IMR-90 (cell line): ENCODE measurements around the gene UBE2L3. TPM values are rescaled to one million over a fixed set of nuclear protein-coding genes. Genes with fewer than 3 reads are reported as not detected.

Experiments
- ATAC-seq: fragments of 200-7000 bp; cut with Tn5 transposase; 2 replicates; pipeline ENCODE4 v1.9.1; 2020; ENCODE audit warnings: low read depth, mild to moderate bottlenecking, moderate library complexity
- BruUV-seq: library from RNA; stranded (reverse); fragments of 400-500 nt; replicated peaks from 2 replicates; lab custom pipeline; 2021; lab: Mats Ljungman, UMichigan
- CTCF ChIA-PET: fragments of 300-600 bp; formaldehyde crosslinking; extraction: SDS; loops from one replicate; lab custom pipeline; 2021; ENCODE audit warnings: antibody characterized with exemption; lab: Yijun Ruan, JAX
- POLR2A ChIA-PET: fragments of 300-600 bp; sonication (Branson Sonifier 250); formaldehyde crosslinking; loops from one replicate; lab custom pipeline; 2022; ENCODE audit warnings: antibody characterized with exemption; ENCODE audit not compliant: unreplicated experiment; lab: Charles Lee
- DNase-seq: peaks from one replicate; pipeline ENCODE4 v3.0.0; 2013
- H2AFZ ChIP-seq: replicated peaks from 2 replicates; pipeline ENCODE3; 2013; ENCODE audit warnings: low read length, mild to moderate bottlenecking; ENCODE audit not compliant: poor library complexity
- H2AK5ac ChIP-seq: 2 replicates; pipeline ENCODE4 v1.6.1; 2013; ENCODE audit warnings: low read depth, low read length, inconsistent platforms
- H2AK9ac ChIP-seq: replicated peaks from 2 replicates; pipeline ENCODE3; 2013; ENCODE audit warnings: mild to moderate bottlenecking, low read depth, low read length, moderate library complexity; ENCODE audit not compliant: poor library complexity
- H2BK120ac ChIP-seq: 2 replicates; pipeline ENCODE4 v1.6.1; 2013; ENCODE audit warnings: low read depth, low read length, inconsistent platforms
- H2BK15ac ChIP-seq: 3 replicates; pipeline ENCODE4 v1.6.1; 2013; ENCODE audit warnings: low read depth, low read length, inconsistent platforms
- H2BK20ac ChIP-seq: 2 replicates; pipeline ENCODE4 v1.6.1; 2013; ENCODE audit warnings: low read depth, mild to moderate bottlenecking, inconsistent platforms, low read length, moderate library complexity
- H2BK5ac ChIP-seq: 2 replicates; pipeline ENCODE4 v1.6.1; 2013; ENCODE audit warnings: mild to moderate bottlenecking, low read depth, low read length, inconsistent platforms; ENCODE audit not compliant: poor library complexity, severe bottlenecking
- H3K14ac ChIP-seq: replicated peaks from 2 replicates; pipeline ENCODE4 v1.6.1; 2013; ENCODE audit warnings: low read depth, low read length, inconsistent platforms
- H3K18ac ChIP-seq: 2 replicates; pipeline ENCODE4 v1.6.1; 2013; ENCODE audit warnings: low read depth, low read length, control low read depth
- H3K23ac ChIP-seq: 2 replicates; pipeline ENCODE4 v1.6.1; 2013; ENCODE audit warnings: low read depth, low read length, inconsistent platforms
- H3K27ac ChIP-seq: 2 replicates; pipeline ENCODE4 v1.5.1; 2013; ENCODE audit warnings: mild to moderate bottlenecking, control low read depth, low read length; ENCODE audit not compliant: insufficient read depth
- H3K27me3 ChIP-seq: 2 replicates; pipeline ENCODE4 v1.6.1; 2013; ENCODE audit warnings: low read length; ENCODE audit not compliant: control insufficient read depth, insufficient read depth
- H3K36me3 ChIP-seq: 2 replicates; pipeline ENCODE4 v1.6.1; 2013; ENCODE audit warnings: low read length, mixed read lengths; ENCODE audit not compliant: control insufficient read depth, insufficient read depth
- H3K4ac ChIP-seq: 2 replicates; pipeline ENCODE4 v1.6.1; 2013; ENCODE audit warnings: low read depth, low read length, inconsistent platforms
- H3K4me1 ChIP-seq: 2 replicates; pipeline ENCODE4 v1.6.1; 2013; ENCODE audit warnings: low read length, mixed read lengths; ENCODE audit not compliant: control insufficient read depth, insufficient read depth
- H3K4me2 ChIP-seq: 2 replicates; pipeline ENCODE4 v1.6.1; 2013; ENCODE audit warnings: low read depth, mild to moderate bottlenecking, control low read depth, low read length, moderate library complexity
- H3K4me3 ChIP-seq: 2 replicates; pipeline ENCODE4 v1.5.1; 2013; ENCODE audit warnings: low read depth, mild to moderate bottlenecking, control low read depth, low read length, moderate library complexity; ENCODE audit not compliant: insufficient read depth
- H3K56ac ChIP-seq: 2 replicates; pipeline ENCODE4 v1.6.1; 2013; ENCODE audit warnings: low read length, inconsistent platforms; ENCODE audit not compliant: insufficient read depth; ENCODE audit errors: extremely low read depth
- H3K79me1 ChIP-seq, 2 experiments: 2 replicates each; pipeline ENCODE4 v1.6.1; 2013; ENCODE audit warnings: low read length in 2 of 2, inconsistent platforms in 1 of 2, low read depth in 1 of 2
- H3K9ac ChIP-seq: 2 replicates; pipeline ENCODE4 v1.6.1; 2013; ENCODE audit warnings: low read depth, low read length, control low read depth
- H3K9me1 ChIP-seq: 2 replicates; pipeline ENCODE4 v1.6.1; 2013; ENCODE audit warnings: low read length, inconsistent platforms; ENCODE audit not compliant: insufficient read depth
- H3K9me3 ChIP-seq: 2 replicates; pipeline ENCODE4 v1.6.1; 2013; ENCODE audit warnings: low read length; ENCODE audit not compliant: control insufficient read depth, insufficient read depth
- H4K20me1 ChIP-seq: 2 replicates; pipeline ENCODE4 v1.6.1; 2013; ENCODE audit warnings: low read length, inconsistent platforms; ENCODE audit not compliant: insufficient read depth
- H4K5ac ChIP-seq: 2 replicates; pipeline ENCODE4 v1.6.1; 2013; ENCODE audit warnings: mild to moderate bottlenecking, low read depth, low read length, control low read depth
- H4K8ac ChIP-seq, 2 experiments: 2 replicates each; pipeline ENCODE4 v1.6.1; 2013; ENCODE audit warnings: low read depth in 2 of 2, low read length in 2 of 2, control low read depth in 1 of 2, inconsistent platforms in 1 of 2
- H4K91ac ChIP-seq: 2 replicates; pipeline ENCODE4 v1.6.1; 2013; ENCODE audit warnings: low read depth, low read length, inconsistent platforms; ENCODE audit not compliant: insufficient read depth
- MAFK ChIP-seq: IDR thresholded peaks from 2 replicates; pipeline ENCODE4 v1.6.1; 2012; ENCODE audit warnings: low read depth, low read length, improper control_type of control experiment
- RCOR1 ChIP-seq: IDR thresholded peaks from 2 replicates; pipeline ENCODE4 v1.6.1; 2012; ENCODE audit warnings: mild to moderate bottlenecking, low read length, improper control_type of control experiment; ENCODE audit not compliant: insufficient replicate concordance
- WGBS, 2 experiments: methylation state at CpG; one replicate each; pipeline versions ENCODE4 v1.1.5 to v1.1.7; 2013; ENCODE audit warnings: missing lambda C conversion rate in 2 of 2; ENCODE audit not compliant: insufficient read length in 1 of 2; ENCODE audit errors: extremely low coverage in 2 of 2; 5-methylcytosine and 5-hydroxymethylcytosine counted together
- dilution Hi-C: fragments of 300-500 bp; cut with HindIII; formaldehyde crosslinking; loops from one replicate; pipeline ENCODE4 v1.14.3; 2018; ENCODE audit warnings: low sequenced_read_pairs; ENCODE audit not compliant: unreplicated experiment
- in situ Hi-C: fragments of 300-500 bp; cut with MboI; formaldehyde crosslinking; loops from 3 replicates; pipeline ENCODE4 v1.14.3; 2019; ENCODE audit warnings: low sequenced_read_pairs, inconsistent platforms, mixed read lengths
- intact Hi-C: fragments of 100-400 bp; cut with micrococcal nuclease; formaldehyde crosslinking; loops from 2 replicates; pipeline ENCODE4 v1.10.0; 2022
- polyA plus RNA-seq, 3 experiments: library from polyadenylated mRNA; depleted of rRNA; stranded (reverse); fragments of >200 nt; gene quantifications; 2 replicates each; pipeline ENCODE4 v1.2.3, GENCODE V29; 2012; ENCODE audit warnings: low replicate concordance in 1 of 3
- total RNA-seq: library from RNA; depleted of rRNA; stranded (reverse); fragments of >200 nt; gene quantifications from 2 replicates; pipeline ENCODE4 v1.2.3, GENCODE V29; 2012
- TF ChIP-seq, protein P1 (sequence below): fragments of 150-350 bp; IDR thresholded peaks from 2 replicates; pipeline ENCODE4 v1.6.1; 2016; ENCODE audit warnings: low read depth, mild to moderate bottlenecking, low read length, moderate library complexity, borderline replicate concordance

UBE2L3 gene
- total and polyA plus RNA-seq, 2 of the 4 experiments (the other 2 are of a cell fraction) = 29.0 to 72.9 TPM

DNA sequence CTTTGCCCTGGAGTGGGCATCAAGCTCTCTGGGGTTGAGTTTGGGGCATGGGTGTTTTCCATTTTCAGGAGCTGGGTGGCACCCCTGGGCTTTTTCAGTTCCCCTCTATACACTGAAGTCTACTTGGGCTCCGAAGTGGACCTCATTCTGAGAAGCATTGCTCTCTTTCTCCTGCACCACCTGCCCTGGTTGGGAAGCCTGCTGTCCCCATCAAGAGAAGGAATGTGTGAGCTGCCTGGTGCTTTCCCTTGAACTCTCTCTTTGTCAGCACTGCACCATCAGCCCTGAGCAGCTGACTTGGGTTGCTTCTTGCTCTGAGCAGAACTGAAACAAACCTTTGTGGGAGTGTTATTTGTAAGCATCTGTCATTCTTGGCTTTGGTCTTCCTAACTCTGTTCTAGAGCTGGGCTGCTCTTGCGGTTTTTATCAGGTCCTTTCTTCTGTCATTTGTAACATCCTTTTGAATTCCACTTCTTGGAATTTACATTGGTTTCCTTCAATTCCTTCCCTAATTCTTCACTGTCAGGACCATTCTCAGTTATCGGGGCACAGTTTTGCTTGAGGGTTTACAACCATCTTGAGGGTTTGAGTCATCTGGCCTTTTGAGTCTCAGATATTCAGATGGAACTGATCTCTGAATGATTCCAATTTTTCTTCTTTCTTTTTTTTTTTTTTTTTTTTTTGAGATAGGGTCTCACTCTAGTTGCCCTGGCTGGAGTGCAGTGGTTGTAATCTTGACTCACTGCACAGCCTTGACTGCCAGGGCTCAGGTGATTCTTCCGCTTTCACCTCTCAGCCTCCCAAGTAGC is 20.5 kb downstream of the UBE2L3 start:
- no peak overlapping the region for H2AK9ac ChIP-seq
- dilution Hi-C loops = no loop called here

More for the DNA sequence above, 20.5 kb downstream of the UBE2L3 start:
- H3K4ac ChIP-seq = no peak overlapping the region
- H3K9me3 ChIP-seq = no peaks in the 10 kb centered on the region
- 0 out of 2 replicates have a peak overlapping the region, but pooled peaks have one; percentile 3 for H3K4me2 ChIP-seq
- no peak overlapping the region for H4K8ac ChIP-seq
- no peak overlapping the region for H3K56ac ChIP-seq
- peak; percentile 83 for ATAC-seq
- no CpG with 5 or more reads among the region's 4 CpGs for WGBS, 2 experiments
- ChIA-PET POLR2A (no interaction called here), CTCF (interaction anchor here (0.7 kb wide), 1 partner anchor 41 kb away, joined by 3 read pairs; no protein-coding TSS in a partner anchor)
- BruUV-seq = no TSS peak
- peak; percentile 67 for DNase-seq
- H2BK15ac ChIP-seq = no peak overlapping the region
- H3K27ac ChIP-seq = no peak overlapping the region
- no peak overlapping the region for H3K18ac ChIP-seq
- no peak overlapping the region for H4K5ac ChIP-seq
- H3K27me3 ChIP-seq = no peaks in the 10 kb centered on the region
- no peak overlapping the region for H2AFZ ChIP-seq
- H3K79me1 ChIP-seq = peaks cover 12 to 68% of the 10 kb centered on the region in 2 experiments; a peak in 3 of 4 replicates
- peaks cover 25% of the 10 kb centered on the region for H3K4me1 ChIP-seq
- H3K4me3 ChIP-seq = no peak overlapping the region
- H2BK120ac ChIP-seq = no peak overlapping the region
- no peak overlapping the region for H3K9ac ChIP-seq
- TF ChIP-seq RCOR1 (no peak), MAFK (no peak)
- TF ChIP-seq, protein P1, sequence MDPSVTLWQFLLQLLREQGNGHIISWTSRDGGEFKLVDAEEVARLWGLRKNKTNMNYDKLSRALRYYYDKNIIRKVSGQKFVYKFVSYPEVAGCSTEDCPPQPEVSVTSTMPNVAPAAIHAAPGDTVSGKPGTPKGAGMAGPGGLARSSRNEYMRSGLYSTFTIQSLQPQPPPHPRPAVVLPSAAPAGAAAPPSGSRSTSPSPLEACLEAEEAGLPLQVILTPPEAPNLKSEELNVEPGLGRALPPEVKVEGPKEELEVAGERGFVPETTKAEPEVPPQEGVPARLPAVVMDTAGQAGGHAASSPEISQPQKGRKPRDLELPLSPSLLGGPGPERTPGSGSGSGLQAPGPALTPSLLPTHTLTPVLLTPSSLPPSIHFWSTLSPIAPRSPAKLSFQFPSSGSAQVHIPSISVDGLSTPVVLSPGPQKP = no peak
- H2AK5ac ChIP-seq = no peak overlapping the region
- peaks cover 28% of the 10 kb centered on the region for H3K9me1 ChIP-seq
- intact Hi-C loops = no loop called here
- H4K91ac ChIP-seq = no peak overlapping the region
- 0 out of 2 replicates have a peak overlapping the region, but pooled peaks have one; percentile 9 for H3K23ac ChIP-seq
- H3K36me3 ChIP-seq = peaks cover 6% of the 10 kb centered on the region
- peaks cover 94% of the 10 kb centered on the region for H4K20me1 ChIP-seq
- in situ Hi-C loops = no loop called here
- no peak overlapping the region for H2BK20ac ChIP-seq
- H3K14ac ChIP-seq = no peak overlapping the region
- H2BK5ac ChIP-seq = no peak overlapping the region
